NOMO-1 treated with dmso at 0.1 percent for 144 hours (cell line): Measurements from ENCODE around the gene TMEM150C.

Source experiments
- DNase-seq: peaks from one replicate; lab custom pipeline; 2025; ENCODE audit not compliant: unreplicated experiment; lab: John Stamatoyannopoulos, UW

Gene TMEM150C

DNA sequence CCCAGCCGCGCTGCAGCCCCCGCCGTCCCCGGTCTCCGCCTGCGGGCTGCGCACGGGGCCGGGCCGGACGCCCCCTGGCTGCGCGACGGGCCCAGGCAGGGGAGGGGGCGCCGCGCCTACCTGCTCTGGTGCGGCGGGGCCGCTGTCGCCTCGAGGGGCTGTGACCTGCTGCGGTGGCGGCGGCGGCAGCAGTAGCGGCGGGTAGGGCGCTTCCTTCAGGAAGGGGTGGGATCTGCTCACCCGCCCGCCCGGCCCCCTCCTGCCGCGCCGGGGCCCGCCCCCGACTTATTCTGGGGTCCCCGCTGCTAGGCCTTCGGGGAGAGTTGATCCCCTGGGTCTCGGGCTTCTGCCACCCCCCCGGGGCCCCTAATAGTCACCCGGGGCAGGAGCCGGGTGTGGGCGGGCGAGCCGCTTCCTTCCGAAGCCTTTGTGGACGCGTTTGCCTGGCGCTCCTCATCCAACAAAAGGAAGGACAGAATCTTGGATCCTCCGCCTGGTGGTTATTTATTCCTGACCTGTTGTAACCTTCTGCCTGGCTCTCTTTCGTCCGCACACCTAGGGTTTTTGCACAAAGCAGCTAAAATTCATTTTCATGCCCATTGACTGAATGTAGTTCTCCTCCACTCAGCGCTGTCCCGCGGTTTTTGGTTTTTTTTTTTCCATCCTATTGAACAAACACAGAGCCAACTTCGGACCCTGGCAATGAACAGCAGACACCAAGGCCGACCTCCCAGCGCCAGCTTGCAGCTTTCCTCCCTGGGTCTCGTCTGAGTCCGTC is at the start of gene TMEM150C:
TSS of gene TMEM150C (minus strand) at position 203 of the 778 bp plus-strand sequence. CDS start 57,331 bp downstream, outside the sequence.
- DNase-seq, result no peak

DNA sequence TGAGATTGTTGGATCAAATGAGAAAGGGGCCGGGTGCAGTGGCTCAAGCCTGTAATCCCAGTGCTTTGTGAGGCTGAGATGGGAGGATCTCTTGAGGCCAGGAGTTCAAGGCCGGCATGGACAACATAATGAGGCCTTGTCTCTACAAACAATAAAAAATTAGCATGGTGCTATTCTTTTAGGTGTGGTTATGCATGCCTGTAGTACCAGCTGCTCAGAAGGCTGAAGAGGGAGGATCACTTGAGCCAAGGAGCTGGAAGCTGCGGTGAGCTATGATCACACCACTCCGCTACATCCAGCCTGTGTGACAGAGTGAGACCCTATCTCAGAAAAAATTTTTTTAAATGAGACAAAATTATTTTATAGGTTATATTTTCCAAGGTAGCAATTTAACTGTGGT is 49.7 kb upstream of the TMEM150C start:
- no peak for DNase-seq

DNA sequence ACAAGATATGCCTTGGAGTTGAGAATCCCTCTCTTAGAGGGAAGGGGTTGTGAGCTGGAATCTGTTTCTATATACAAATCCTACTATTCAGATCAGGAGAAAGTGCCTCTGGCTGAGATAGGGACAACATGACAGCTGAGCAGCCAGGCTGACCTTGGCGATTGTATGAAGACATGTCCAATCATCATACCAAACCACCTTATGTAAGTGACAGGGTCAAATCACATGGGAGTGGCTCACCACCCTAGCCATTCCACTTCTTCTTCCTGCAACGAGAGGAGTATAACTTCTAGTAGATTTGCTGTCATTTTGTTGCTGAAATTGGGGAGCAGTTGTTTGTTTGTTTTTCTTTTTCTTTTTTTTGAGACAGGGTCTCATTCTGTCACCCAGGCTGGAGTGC is 48.3 kb upstream of the TMEM150C start:
- no peak for DNase-seq

DNA sequence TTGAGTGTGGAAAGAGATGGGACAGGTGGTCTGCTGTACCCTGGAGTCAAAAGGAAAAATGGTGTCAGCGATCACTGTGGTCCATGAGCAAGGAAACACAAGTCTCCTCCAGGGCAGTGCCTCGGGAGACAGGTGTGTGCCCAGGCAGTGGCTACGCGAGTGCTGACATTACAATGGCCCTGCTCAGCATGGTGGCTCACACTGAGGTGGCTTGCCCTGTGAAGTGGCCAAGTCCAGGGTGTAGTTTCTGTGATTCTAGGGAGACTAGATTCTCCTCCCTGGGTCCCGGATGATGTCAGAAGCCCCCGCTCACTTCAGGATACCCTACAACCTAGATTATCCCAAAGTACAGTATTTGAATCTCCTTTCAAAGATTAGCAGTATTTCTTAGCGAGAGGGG is 44.8 kb upstream of the TMEM150C start:
- no peak for DNase-seq

DNA sequence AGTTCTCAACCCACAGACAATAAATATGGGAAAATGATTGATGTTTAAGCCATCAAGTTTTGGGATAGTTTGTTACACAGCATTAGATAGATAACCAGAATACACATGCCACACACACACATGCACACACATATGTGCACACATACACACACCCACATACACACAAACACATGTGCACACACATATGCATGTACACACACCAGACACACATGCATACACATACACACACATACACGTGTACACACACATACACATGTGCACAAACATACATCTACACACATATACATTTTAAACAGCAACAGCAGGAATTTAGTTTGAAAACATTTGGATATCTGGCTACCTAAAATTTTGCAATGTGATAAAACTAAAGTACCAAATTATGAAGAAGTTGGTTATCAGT is 42.7 kb upstream of the TMEM150C start:
- DNase-seq, result no peak

DNA sequence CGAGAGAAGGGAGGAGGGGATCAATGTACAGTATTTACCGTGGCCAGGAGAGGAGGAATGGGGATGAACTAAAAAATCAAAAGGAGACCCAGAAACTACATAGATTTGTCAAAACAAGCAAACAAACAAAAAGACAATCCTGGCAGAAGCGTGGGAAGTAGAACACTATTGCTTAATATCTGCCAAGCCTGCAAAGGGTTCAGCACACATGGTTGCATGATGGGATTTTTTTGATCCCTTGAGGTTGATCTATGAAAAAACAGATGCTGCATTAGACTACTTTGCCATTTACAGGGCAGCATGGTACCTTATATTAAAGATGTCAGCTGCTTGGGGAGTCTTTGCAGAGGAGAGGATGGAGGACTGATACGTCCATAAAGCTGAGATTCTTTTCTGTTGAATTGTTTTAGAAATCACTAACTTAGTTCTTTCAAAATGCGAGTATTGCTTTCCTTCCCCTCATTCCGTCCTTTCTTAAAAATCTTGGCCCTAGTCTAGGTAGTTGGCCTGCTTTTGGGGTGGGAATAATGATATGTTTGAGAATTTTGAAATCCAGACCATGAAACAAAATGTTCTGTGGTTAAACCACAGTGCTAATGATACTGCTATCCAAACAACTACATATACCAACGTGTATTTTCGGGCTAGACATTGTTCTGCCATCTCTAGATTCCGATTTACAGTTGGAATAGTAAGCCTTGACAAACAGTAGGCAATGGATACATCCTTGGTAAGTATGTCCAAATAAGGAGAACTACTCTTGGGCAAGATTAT is 39.6 kb upstream of the TMEM150C start:
- no peak for DNase-seq

DNA sequence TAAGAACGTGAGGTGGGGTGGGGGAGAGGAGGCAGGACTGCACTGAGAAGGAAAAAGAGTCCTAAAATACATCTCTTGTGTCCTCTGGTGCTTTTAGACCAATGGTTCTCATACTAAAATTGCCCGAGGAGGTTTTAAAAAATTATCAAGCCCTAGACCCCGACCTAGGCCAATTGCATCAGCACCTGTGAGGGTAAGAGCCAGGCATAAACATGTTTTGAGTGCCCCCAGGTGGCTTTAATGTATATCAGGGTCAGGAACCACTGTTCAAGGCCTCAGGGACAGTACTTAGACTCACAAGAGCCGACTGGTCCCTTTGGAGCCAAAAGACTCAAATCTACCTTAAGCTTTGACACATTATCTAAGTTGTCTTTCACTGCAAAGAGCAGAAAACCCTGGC is 37.5 kb upstream of the TMEM150C start:
- DNase-seq, result no peak

DNA sequence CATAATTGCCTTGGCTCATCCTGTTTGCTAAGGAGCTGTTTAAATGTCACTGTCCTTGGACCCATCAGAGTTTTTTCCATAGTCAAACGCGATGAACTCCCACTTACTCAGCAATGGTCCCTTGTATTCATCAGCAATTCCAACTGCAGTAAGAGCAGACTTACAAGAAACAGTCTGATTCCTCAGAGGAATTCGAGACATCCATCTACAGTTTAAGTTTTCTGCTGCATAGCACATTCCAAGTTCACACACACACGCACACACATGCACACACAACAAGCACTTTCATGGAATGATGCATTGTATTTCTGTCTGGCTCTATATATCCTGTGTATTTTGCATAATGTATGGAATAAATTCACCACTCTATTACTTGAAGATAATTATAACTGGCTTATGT is 32.7 kb upstream of the TMEM150C start:
- DNase-seq, result no peak

DNA sequence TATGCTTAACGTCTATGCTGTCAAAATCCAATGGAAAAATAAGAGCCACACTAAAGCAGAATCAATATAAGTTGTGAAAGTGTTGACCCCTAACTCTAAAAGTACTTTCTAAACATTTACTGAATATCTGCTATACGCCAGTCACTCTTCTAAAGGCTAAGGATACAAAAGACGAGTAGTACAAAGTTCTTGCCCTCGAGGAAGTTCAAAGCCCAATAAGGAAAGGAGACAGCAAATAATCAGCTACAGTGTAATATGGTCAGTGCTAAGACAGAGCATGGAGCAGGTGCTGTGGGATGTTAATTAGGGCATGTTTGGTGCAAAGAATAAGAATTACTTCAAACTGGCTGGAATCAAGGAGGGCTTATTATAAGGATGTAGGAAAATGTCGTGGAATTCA is 31.6 kb upstream of the TMEM150C start:
- no peak for DNase-seq

DNA sequence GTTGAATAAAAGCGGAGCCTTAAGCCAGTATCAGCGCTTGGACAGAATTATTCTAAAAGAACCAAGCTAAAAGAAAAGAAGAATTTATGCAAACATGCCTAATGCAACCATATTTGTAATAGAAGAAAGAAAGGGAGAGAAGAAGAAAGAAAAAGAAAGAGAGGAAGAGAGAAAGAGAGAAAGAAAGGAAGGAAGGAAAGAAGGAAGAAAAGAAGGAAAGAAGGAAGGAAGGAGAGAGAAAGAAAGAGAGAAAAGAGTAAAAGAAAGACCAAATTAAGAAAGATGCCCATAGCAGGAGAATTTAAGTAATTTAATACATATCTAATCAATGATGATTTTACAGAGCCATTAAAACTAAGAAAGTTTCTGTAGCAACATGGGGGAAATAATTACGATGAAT is 30.9 kb upstream of the TMEM150C start:
- DNase-seq, result no peak

DNA sequence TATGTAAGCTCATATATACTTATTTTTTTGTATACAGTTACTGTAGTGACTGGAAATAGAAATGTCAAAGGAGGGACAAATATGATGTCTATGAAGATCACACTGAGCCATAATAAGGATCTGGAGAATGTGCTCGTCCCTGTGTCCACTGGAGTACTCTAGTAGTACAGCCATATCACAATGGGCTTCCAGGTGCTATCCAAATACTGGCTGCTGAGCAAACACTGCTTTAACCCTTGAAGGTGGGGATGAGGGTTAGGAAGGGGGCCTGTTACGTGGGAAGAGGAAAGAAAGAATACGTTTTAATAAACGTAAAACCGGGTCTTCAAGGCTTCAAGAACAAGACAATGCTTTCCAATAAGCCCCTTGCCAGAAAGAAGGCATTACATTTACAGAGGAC is 29.8 kb upstream of the TMEM150C start:
- DNase-seq, result no peak

DNA sequence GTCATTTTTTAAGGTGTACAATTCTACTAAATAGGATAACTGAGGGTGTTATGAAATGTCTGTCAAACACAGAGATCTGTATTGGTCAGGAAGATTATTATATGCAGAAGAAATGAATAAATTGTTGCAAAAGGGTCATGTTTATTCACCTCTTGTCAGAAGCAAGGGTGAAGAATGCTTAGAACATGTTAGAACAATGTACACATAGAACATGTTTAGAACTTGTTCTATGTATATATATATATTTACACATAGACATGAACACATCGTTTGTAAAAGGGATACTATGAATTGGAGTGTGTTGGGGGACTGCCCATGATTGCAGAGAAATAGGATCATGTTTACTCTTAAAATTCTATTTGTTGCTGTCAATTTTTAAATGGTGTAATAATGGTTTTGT is 28.0 kb upstream of the TMEM150C start:
- DNase-seq, result no peak

DNA sequence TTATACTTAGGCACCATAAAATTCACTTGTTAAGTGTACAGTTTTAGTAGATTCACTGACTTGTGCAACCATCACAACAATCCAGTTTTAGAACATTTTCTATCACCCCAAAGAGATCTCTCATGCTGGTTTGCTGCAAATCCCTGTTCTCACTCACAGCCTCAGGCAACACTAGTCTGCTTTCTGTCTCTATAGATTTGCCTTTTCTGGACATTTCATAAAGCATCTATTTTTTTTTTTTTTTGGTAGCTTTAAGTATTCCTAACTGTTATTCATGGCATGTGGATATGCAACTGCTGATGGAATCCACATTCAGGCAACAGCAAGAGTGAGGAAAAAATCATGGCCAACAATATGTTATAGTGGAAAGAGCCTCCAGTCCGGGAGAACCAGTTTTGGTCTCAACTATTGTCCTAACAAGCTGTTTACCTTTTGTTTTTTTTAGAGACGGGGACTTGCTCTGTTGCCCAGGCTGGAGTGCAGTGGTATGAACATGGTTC is 27.0 kb upstream of the TMEM150C start:
- no peak for DNase-seq

DNA sequence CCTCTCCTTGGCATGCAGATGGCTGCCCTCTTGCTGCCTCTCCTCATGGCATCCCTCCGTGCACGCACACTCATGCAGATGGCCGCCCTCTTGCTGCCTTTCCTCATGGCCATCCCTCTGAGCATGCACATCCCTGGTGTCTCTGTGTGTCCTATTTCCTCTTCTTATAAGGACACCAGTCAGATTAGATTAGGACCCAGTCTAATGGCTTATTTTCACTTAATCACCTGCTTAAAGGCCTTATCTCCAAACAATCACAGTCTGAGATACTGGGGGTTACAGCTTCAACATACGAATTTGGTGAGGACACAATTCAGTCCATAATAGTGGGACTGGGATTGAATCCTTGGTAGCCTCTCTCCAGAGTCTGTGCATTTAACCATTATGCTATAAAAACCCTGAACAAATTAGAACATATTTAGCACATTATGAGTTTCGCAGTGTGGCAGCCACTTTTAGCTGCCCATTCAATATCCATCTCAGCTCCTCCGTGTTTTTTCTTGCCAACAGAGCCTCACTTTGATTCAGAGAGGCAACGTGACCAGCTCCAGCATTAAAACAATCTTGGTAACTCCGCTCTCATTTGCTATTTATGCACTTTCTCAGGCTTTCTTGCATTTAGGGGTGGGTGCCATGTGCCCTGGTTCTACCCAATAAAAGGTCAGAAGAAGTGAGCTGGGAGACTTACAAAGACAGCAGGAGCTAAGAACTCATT is 26.2 kb upstream of the TMEM150C start:
- no peak for DNase-seq

DNA sequence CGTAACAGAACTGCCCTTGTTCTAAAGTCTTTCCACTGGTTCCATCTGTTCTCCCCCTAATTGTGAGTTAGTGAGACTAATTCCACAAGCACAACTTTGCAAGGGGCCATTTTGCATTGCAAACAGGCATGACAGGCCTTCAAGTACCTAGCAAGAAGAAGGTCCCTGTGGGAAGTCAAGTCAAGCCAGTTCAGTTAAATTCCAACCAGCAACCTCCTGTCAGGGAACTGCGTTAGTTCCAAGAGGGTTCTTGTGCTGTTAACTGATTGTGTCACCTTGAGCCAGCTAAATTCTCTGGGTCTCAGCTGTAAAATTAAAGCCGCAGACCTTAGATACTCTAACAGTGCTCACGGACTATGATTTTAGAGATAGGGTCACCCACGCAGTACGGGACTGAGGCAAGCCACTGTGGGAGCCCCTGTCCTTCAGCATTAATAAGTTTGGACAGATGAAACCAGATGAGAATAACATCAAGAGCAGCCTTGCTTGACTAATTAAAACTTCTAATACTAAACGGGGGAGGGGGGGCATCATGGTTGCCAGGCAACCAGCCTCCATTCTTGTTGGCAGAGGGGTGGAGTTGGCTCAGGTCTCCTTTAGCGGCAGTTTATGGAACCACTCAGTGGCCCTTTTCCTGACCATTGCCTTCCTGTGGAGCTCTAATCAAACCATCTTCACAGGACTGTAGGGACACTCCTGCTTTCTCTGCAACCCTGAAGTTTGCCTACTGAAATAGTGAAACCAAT is 24.1 kb upstream of the TMEM150C start:
- no peak for DNase-seq

DNA sequence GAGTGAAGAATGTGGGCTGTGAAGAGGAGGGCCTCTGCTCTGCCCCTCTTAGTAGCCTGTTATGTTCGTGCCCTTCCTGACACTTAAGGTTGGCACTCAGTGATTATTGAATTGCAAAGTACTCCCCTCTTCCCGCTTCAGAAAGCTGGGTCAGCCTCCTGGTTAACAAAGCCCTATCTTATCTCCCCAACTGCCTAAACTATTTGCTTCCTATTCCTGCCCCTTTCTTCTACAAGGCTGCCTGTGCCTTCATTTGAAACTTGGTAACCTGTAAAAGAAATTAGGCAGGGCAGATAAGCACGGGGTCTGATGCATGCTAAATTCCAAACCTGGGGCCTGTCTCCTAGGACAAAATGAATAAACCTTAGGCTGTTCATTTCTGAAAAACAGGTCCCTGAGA is 23.1 kb upstream of the TMEM150C start:
- DNase-seq, result no peak

DNA sequence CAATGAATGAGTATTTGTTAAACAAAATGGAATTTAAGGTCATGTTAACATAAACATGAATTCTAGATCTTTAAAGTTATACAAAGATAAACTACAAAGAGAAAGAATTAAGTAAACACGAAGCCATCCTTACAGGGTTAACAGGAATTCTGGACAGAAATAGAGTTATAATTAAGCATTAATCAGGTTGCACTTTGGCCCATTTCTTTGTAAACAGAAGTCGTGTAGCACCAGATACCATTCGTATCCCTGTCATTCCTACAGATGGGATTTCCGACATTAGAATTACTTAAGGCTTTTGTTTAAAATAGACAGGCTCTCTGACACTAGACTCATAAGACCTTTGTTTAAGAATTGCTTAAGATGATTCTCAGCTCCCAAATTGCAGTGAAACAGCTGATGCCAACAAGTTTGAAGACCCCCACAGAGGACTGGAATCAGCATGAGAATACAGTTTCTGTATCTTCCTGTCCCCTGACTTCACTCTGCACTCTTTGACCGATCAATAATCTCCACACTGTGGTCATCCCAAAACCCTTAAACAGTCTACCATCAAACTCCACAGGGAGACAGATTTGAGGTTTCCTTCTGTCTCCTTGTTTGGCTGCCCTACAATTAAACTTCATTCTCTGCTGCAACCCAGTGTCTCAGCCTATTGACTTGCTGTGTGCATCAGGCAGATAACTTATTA is 22.3 kb upstream of the TMEM150C start:
- DNase-seq, result no peak

DNA sequence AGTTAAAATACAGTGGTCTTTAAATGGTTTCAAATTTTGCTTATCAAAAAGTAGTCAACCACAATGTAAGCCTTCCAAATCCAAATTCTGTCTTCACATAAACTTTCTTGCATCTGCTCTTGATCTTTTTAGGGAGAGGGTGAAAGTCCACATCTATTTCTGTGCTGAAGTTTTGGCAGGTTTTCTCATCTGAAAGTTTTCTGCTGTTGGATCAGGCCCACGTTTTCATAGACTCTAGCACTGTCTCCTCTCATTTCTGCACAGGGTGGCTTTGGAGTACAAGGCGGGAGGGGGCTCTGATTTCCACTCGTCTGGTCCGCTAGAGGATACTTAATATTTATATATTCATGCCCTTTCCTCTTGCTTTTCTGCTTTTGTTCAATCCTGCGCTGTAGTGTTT is 18.1 kb upstream of the TMEM150C start:
- no peak for DNase-seq

DNA sequence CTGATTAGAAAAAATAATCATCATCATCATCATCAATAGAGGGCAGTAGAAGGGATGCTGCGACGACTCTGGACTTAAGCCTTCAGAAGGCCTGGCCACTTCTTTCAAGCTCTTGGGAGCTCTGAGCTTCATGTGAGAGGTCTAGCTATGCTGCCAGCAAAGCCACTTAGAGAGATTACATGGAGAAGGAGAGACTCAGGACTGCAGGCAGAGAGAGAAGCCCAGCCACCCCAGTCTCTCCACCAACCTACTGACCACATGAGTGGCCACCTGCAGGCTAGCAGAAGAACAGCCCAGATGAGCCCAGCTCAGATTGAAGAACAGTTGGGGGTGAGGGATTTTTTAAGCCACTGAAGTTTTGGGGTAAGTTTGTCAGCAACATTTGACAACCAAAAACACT is 17.1 kb upstream of the TMEM150C start:
- no peak for DNase-seq

DNA sequence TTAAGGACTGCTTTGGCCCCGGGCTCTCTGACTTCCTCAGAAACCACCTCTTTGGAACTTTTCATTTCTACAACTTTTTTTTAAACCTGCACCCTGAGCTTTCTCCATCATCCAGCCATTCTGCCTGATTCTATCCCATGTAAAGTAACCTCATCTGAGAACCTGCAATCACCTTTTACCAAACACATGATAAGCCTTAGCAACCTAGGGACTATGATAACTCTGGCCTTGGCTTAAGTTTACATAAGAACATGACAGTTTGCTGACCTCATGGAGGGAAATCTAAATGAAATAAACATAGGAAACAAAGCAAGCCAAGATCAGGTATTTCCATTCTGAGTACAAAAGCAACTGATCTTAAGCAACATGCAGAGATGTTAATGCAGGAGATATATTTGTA is 15.7 kb upstream of the TMEM150C start:
- DNase-seq, result no peak
